ENCODE results near the gene NEBL. TPM values are rescaled to one million over a fixed set of nuclear protein-coding genes. Genes with fewer than 3 reads are reported as not detected.

The NEBL gene
- total RNA-seq, 1 donor from 2014 or later: 805 TPM

- no peak for DNase-seq
- intact Hi-C loops (cut with micrococcal nuclease): no loop called here
- no peak overlapping the region for H3K27ac ChIP-seq (replicated peaks)
- no peak overlapping the region for H3K4me3 ChIP-seq
- H3K36me3 ChIP-seq: peaks cover 40% of the 10 kb centered on the region
- H3K4me1 ChIP-seq: peaks cover 28% of the 10 kb centered on the region
- H3K27me3 ChIP-seq (ENCODE audit: low read depth): no peaks in the 10 kb centered on the region
- TF ChIP-seq, protein P1, sequence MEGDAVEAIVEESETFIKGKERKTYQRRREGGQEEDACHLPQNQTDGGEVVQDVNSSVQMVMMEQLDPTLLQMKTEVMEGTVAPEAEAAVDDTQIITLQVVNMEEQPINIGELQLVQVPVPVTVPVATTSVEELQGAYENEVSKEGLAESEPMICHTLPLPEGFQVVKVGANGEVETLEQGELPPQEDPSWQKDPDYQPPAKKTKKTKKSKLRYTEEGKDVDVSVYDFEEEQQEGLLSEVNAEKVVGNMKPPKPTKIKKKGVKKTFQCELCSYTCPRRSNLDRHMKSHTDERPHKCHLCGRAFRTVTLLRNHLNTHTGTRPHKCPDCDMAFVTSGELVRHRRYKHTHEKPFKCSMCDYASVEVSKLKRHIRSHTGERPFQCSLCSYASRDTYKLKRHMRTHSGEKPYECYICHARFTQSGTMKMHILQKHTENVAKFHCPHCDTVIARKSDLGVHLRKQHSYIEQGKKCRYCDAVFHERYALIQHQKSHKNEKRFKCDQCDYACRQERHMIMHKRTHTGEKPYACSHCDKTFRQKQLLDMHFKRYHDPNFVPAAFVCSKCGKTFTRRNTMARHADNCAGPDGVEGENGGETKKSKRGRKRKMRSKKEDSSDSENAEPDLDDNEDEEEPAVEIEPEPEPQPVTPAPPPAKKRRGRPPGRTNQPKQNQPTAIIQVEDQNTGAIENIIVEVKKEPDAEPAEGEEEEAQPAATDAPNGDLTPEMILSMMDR (IDR thresholded peaks at IDR 0.05; ENCODE audit: borderline replicate concordance): peak; percentile 56
- H3K9me3 ChIP-seq (replicated peaks): no peaks in the 10 kb centered on the region
Observed at GRCh38 chr10:20858292-20859124, 38.6 kb downstream of the NEBL start.

DNA sequence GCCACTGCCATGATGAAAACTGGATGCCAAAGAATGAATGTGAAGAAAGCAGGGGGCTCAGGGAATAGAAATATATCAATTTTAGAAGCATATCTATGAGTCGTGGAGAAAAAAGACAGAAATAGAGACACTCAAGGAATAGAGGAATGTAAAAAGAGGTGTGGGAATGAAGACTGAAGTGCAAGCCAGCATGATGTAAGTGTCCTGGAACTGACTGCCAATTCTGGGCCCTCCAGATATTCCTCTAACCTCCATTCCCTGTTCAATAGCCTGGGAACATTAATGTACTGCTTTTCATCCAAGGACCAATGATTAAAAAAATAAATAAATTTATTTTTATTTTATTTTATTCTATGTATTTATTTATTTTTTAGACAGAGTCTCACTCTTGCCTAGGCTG, 40.6 kb downstream of the NEBL start:
- no peak overlapping the region for H3K4me3 ChIP-seq
- H3K9me3 ChIP-seq (replicated peaks): no peaks in the 10 kb centered on the region
- intact Hi-C loops (cut with micrococcal nuclease): no loop called here
- peak overlapping the region; percentile 69 for H3K27ac ChIP-seq (replicated peaks)
- H3K27me3 ChIP-seq (ENCODE audit: low read depth): no peaks in the 10 kb centered on the region
- H3K36me3 ChIP-seq: peaks cover 40% of the 10 kb centered on the region
- H3K4me1 ChIP-seq: peaks cover 28% of the 10 kb centered on the region
- DNase-seq: no peak
- TF ChIP-seq, protein P1 (IDR thresholded peaks at IDR 0.05; ENCODE audit: borderline replicate concordance): no peak

GRCh38 chr10:20855398-20856038, 41.6 kb downstream of the NEBL start:
- Histone ChIP-seq H3K9me3 (replicated peaks) (no peaks in the 10 kb centered on the region), H3K27me3 (ENCODE audit: low read depth) (no peaks in the 10 kb centered on the region), H3K36me3 (peaks cover 38% of the 10 kb centered on the region), H3K4me3 (no peak overlapping the region), H3K27ac (replicated peaks) (peak overlapping the region; percentile 69), H3K4me1 (peaks cover 28% of the 10 kb centered on the region)
- DNase-seq: no peak
- TF ChIP-seq, protein P1 (IDR thresholded peaks at IDR 0.05; ENCODE audit: borderline replicate concordance): peak; percentile 48
- intact Hi-C loops (cut with micrococcal nuclease): no loop called here

DNA sequence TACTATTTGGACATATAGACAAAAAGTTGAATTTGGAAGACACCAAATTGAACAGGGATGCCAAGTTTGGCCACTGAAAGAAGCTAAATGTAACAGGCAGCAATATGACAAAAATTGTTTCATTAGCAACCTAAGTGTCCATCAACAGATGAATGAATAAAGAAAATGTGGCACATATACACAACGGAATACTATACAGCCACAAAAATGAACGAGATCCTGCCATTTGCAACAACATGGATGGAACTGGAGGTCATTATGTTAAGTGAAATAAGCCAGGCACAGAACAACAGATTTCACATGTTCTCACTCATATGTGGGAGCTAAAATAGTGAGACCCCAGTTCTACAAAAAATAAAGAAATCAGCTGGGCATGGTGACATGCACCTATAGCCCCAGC, 43.8 kb downstream of the NEBL start:
- H3K4me3 ChIP-seq: no peak overlapping the region
- TF ChIP-seq, protein P1 (IDR thresholded peaks at IDR 0.05; ENCODE audit: borderline replicate concordance): no peak
- no peak for DNase-seq
- peaks cover 6% of the 10 kb centered on the region for H3K9me3 ChIP-seq (replicated peaks)
- H3K27me3 ChIP-seq (ENCODE audit: low read depth): no peaks in the 10 kb centered on the region
- peaks cover 60% of the 10 kb centered on the region for H3K36me3 ChIP-seq
- peaks cover 39% of the 10 kb centered on the region for H3K4me1 ChIP-seq
- no peak overlapping the region for H3K27ac ChIP-seq (replicated peaks)
- intact Hi-C loops (cut with micrococcal nuclease): no loop called here

- Histone ChIP-seq H3K4me1 (peaks cover 30% of the 10 kb centered on the region), H3K27ac (replicated peaks) (no peak overlapping the region), H3K9me3 (replicated peaks) (peaks cover 7% of the 10 kb centered on the region), H3K36me3 (peaks cover 61% of the 10 kb centered on the region), H3K4me3 (no peak overlapping the region), H3K27me3 (ENCODE audit: low read depth) (no peaks in the 10 kb centered on the region)
- TF ChIP-seq, protein P1 (IDR thresholded peaks at IDR 0.05; ENCODE audit: borderline replicate concordance): no peak
- intact Hi-C loops (cut with micrococcal nuclease): no loop called here
- no peak for DNase-seq
Observed at GRCh38 chr10:20852303-20852702, 44.8 kb downstream of the NEBL start.

Measured in left ventricle myocardium inferior (tissue), 1 donor.